Lower leg skin (tissue), 3 donors: ENCODE data around the gene ABHD5.

Source experiments
- POLR2A ChIP-seq, 2 donors: fragments of 450-650 bp; IDR thresholded peaks; one replicate each; pipeline ENCODE4 v1.6.1; 2016 to 2017; ENCODE audit warnings: antibody characterized with exemption in 2 of 2, mild to moderate bottlenecking in 1 of 2, moderate library complexity in 1 of 2
- TF ChIP-seq, protein P1 (sequence below), 3 donors: fragments of 450-650 bp; IDR thresholded peaks; one replicate each; pipeline ENCODE4 v1.5.1; 2016; ENCODE audit warnings: antibody characterized with exemption in 3 of 3, mild to moderate bottlenecking in 3 of 3, moderate library complexity in 2 of 3

DNA sequence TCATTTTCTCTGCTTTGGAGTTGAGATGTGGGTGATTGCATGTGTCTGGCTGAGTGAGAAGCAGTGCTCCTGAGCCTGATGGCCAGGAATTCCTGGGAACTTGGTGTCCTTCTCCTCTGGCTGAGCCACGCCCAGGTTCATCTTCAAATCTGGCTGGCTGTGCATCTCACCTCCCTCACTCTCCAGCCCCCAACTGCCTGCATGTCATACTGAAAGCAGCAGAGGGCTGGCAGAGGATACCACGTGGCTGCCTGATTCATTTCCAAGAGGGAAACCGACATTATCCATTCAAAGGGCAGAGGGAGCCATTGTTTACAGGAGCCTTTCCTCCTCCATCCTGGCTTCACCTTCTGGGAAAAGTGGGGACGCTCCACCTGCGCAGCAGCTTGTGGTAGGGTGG is 57.4 kb downstream of the ABHD5 start:
- TF ChIP-seq, protein P1, sequence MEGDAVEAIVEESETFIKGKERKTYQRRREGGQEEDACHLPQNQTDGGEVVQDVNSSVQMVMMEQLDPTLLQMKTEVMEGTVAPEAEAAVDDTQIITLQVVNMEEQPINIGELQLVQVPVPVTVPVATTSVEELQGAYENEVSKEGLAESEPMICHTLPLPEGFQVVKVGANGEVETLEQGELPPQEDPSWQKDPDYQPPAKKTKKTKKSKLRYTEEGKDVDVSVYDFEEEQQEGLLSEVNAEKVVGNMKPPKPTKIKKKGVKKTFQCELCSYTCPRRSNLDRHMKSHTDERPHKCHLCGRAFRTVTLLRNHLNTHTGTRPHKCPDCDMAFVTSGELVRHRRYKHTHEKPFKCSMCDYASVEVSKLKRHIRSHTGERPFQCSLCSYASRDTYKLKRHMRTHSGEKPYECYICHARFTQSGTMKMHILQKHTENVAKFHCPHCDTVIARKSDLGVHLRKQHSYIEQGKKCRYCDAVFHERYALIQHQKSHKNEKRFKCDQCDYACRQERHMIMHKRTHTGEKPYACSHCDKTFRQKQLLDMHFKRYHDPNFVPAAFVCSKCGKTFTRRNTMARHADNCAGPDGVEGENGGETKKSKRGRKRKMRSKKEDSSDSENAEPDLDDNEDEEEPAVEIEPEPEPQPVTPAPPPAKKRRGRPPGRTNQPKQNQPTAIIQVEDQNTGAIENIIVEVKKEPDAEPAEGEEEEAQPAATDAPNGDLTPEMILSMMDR (IDR thresholded peaks at IDR 0.05) = no peak
- TF ChIP-seq POLR2A (IDR thresholded peaks at IDR 0.05) = no peak
